Fibroblast of skin of scalp (primary cell): Measurements from ENCODE around the gene ARHGAP29.
"Not testable (repeated sequence)": the region's sequence is repeated elsewhere in the genome, so short reads cannot be mapped to it uniquely, and the experiment has no call there.

Experiments
- DNase-seq: peaks from one replicate; pipeline ENCODE4 v3.0.0-alpha.2; 2013

Gene ARHGAP29

DNA sequence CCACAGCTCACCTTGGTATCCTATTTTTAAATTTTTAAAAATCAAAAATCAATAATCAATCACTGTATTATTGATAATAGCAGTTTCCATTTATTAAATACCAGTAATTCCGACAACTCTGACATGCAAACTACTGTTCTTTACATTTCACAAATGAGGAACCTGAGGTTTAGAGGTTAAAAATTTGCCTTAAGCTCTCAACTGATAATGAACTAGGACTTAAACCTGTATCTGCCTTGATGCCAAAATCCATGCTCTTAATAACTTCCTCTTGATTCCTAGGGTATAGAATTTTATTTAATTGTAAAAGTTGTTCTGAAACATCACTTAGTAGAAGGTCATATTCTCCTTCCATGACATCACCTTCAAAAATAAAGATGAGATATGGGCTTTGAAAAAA lies 5.6 kb downstream of the ARHGAP29 start:
- DNase-seq, result no peak

DNA sequence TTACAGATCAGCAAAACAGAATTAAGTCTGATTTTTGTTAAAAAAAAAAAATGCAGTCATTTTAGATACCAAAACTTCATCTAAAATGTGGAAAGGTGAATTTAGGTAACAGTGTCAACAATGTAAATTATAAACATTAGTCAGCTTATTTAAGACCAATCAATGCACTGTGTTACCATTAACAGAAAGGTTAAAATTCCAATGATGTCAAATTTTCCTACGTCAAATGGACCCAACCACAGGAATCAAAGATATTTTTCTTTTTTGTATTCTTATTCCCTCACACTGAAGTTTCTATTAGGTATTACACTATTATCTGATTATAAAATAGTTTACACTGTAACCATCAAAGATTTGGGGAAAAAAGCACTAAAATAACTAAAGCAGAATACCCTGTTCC lies 6.5 kb downstream of the ARHGAP29 start:
- no peak for DNase-seq

DNA sequence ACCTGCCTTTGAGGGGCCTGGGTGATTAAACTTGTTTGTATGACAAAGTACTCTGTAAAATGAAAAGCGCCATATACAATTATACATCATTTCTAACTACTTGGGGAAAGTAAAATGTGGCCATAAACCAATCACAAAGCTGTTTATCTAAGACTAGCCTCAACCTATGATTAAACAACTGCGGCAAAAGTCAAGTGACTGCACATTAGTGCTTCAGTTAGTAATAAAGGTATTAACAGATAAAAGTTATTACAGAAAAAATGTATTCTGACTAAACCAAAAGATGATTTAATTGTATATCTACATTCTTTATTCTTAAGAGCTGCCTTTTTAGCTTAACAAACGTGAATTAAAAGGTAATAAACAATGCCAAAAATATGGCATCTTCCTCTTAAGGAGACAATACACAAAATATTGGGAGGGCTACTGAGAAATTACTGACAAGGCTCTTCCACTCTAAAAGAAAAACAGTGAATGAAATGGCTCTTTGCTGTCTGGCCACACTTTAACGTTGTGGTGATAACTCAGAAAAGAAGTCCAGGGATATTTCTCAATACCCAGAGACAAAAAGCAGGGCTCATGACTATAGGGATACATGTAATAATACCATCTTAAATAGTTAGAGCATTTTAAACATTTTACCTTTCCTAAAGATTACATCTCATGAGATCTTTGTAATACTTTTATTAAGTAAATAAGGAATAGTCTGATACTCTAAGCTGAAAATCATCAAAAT lies 8.6 kb downstream of the ARHGAP29 start:
- DNase-seq, result no peak

DNA sequence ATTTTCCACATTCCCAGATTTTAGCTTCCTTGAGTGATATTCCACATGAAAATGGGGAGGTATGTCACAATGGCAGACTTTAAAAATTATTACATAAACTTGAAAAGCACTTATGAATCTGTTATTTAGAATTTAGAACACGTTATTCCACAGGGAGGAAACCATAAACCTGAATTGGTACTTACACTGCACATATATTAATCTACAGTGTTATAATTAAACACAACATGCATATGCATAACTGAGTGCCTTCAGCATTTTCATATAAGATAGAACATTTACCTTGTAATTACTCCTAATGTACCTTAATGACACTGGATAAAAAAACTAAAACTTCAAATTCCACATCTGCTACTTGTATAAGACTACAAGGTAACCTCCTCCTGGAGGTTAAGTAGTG lies 9.8 kb downstream of the ARHGAP29 start:
- no peak for DNase-seq

DNA sequence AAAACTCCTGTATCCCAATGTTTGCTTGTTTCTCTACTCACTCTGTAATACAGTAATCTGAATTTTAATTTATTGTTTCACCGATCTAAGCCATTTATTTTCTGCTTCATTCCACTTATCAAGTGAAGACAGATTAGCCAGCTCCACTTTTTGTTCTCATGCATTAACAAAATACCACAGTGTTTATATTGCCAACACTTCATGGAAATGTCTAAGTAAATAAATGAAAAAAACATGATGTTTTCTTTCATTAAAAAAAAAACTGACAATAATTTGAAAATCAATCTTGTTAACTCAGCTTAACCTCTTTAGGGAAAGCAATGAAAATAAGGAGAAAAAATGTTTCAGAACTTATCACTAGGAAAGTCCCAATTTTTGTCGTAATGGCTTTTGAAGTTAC lies 11.5 kb downstream of the ARHGAP29 start:
- no peak for DNase-seq

DNA sequence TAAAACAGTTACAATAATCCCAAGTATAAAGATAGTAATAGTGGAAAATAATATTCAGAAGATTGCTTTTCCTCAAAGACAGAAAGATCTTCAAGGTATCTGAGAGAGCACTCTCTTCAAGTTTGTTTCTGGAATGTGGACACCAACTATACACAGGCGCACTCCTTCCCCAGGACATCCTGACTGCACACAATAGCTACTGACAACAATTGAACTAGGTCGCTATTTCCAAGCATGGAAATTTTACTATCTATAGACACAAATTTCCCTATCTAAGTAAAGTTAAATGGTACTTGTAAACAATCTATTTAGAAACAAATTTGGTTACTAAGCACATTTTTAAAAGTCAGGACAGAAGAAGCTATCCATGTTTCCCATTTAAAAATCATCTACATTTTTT lies 19.1 kb downstream of the ARHGAP29 start:
- no peak for DNase-seq

DNA sequence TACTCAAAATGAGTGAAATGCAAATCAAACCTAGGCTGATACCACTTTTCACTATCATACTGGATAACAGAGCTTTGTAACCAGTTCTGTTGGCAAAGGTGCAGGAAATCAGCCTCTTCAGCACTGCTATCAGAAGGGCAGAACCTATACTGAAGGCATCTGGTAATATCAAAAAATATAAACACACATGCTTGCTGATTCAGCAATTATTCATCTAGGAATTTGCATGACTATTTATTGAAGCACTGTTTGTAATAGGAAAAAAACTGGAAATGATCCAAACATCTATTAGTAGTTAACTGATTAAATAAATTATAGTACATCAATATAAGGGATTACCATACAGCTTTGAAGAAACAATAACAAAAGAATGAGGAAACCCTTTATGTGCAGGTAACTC lies 21.4 kb downstream of the ARHGAP29 start:
- DNase-seq, result no peak

DNA sequence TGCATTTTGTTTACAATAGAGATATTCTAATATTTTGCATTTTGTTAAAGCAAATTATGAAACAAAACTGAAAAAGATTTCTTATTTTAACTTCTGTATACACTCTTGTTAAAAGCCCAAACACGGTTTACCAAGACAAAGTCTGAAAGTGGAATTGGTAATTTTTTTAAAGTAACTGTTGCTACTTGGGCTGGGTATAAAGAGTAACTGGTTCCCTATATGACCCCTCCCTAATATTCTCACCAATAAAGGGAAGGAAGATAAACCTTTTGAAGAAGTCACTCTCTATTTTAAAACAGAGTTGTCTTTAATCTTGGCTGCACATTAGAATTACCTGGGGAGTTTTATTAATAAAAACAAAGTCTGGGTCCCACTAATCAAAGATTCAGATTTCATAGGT lies 27.4 kb downstream of the ARHGAP29 start:
- no peak for DNase-seq

DNA sequence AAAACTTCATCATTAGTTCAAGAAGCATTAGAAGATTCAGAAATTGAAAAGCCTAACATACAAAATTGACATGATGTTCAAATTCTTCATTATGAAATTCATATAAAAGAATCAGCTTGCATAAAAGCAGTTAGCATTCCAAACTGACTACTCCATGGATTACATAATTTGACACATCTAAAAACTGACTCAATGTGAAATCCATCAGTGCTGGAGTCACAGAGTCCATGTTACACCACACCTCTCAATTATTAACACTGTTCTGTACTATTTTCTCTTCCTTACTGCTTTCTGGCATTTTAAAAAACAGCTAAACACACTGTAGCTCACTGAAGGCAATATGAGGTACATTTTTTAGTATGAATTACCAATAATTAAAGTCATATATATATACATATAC lies 28.0 kb downstream of the ARHGAP29 start:
- DNase-seq, result peak; percentile 64

DNA sequence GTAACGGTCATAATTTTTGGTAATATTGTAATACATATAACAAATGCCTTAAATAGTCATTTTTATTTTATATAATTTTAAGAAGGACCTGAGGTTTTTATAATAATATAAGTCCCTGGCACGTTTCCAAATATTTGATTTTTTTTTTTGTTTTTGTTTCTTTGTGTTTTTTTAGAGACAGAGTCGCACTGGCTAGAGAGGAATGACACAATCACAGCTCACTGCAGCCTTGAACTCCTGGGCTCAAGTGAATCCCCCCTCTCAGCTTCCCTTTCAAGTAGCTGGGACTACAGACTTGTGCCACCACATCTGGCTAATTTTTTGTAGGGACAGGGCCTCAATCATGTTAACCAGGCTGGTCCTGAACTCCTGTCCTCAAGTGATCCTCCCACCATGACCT lies 29.7 kb downstream of the ARHGAP29 start:
- DNase-seq, result no peak

DNA sequence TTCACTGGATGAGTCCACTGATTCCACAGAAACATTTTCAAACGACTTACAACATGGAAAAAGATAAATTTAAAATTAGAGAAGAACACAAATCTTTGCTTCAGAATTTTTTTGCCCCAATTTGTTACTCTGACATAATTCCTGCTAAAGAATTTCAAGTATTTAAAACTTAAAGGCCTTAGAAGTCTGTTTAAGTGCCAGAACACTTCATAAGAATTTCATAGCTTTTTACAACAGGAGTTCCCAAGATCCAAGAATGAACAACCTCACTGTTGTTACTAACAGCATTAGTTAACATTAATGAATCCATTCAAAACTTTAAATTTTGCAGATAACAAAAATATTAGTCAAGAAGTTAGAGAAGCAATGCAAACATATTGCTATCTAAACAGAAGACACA lies 31.7 kb downstream of the ARHGAP29 start:
- no peak for DNase-seq

DNA sequence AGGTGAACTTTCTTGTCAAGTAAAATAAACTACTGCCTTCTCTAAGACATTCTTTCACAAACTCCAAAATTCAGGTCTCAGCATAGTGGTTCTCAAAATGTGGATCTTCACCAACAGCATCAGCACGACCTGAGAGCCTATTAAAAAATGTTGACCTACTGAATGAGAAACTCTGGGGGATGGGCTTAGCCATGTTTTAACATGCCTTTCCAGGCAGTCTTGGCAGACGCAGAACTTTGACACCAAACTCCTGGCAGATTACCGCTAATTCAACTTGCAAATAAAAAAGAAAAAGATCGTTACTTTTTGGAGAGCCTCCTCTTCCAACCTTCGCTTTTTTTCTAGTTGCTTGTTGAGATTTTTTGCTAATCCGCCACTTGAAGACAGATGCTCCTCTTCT lies 35.1 kb downstream of the ARHGAP29 start:
- DNase-seq, result no peak

DNA sequence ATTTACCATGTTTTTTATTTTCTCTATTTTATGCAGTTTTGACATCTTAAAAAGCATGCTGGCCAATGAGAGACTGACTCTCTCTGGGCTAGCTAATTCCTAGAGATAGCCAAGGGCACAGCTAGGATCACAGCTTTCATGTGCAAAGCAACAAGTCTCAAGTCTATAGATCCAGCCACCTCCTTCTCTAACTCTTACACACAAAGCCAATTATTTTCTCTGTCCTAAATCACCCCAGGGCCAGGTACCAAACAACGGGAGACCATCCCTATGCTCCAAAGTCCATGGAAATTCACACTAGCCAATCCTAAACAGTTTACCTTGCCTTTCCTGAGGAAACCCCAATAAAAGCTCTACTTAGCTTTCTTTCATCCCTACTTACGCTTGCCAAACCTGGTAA lies 38.0 kb downstream of the ARHGAP29 start:
- DNase-seq, result no peak

DNA sequence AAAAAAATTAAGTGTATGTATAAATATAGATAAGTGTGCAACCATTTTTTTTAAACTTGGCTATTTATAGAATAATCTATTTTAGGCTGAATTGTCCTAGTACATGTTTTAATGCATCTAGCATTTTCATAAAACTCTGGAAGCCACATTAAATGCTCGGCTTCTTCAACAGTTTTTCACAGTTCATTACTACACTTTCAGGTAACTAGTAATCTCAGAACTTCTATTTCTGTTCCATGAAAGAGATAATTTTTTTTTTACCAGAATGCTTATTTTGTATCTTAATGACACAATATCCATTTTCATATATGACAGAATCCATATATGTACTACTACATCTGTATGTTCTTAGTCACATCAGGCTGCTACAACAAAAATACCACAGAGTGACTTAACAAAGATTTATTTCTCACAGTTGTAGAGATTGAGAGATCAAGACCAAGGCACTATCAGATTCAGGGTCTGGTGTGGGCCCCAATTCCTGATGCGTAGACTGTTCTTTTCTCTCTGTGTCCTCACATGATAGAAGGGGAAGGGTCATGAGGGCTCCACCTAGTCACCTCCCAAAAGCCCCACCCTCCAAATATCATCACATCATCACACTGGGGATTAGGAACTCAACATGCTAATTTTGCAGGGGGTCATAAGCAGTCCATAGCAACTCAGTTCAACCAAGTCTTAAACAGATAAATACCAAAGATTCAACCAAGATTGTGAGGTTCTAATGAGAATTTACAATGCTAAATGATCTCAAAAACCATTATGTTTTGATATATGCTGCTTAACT lies 43.1 kb downstream of the ARHGAP29 start:
- DNase-seq, result no peak

DNA sequence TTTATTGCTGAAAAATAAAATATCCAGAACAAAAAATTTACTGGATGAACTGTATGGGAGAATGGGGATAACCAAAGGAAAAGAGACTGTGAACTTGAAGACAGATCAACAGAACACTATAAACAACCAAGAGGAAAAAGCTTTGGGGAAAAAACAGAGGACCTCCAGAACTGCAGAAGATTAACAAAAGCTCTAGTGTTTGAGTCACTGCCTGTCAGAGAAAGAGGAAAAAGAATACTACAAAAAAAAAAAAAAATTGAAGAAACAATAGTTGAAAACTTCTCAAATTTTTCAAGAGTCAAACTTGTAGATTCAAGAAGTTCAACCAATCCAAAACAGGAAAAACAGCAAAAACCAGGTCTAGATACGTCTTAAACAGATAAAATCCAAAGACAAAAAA lies 44.3 kb downstream of the ARHGAP29 start:
- DNase-seq, result no peak

DNA sequence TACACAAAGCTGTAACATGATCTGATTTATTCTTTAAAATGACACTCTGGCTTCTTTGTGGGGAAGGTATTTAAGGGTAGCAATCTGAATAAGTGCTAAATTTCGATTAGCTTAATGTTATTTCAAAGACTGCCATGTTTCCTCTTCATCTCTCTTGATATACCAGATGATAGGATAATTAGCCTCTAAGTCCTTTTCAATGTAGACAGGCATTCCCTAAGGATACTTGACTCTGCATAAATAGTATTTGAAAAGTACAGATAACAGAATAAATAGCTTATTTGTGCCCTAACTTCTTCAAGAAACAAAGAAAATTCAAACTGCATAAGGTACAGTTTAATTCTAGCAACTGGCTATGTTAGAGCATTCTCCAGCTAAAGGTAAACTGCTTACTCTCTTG lies 46.2 kb downstream of the ARHGAP29 start:
- no peak for DNase-seq

DNA sequence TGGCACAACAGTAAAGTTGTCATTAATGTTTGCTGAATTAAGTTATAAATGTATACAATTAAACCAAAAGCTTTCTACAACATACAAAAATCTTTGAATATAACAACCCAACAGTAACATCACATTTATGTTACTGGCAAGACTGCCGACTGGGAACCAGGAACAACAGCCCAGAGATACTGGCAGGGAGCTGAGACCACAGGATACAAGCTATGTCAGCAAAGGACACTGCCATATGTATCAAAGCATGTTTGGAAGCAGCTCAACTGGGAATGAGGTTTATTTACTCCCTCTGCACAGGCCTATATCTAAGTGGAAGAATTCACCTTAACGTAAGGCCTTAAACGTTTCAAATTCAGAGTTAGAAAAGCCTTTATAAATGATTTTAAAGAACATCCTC lies 50.4 kb downstream of the ARHGAP29 start:
- DNase-seq, result no peak

DNA sequence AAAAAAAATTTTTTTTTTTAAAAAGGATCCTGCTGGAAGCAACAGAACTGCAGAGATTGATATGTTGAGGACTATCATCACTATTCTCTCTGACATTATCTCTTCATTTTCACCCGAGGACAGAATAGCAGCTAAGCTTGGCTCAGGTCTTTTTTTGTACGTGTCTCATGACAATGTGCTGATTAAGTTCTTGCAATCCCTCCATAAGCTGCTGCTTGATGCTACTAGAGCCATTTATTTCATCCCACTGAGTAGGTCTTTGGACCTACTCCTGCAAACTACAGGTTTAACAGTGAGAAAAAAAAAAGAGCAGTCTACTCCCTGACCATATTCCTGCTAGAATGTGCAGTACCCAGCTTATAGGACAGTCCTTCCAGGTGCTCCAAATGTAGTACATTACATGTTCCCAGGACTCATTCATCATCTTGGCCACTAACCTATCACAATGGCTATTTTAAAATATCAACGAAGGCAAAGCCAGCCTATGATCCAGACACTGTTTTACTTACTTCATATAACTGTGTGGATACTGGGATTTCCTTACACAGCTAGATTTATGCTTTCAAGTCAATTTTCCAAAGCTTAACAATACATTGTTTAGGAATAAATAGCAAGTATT lies 54.1 kb downstream of the ARHGAP29 start:
- DNase-seq, result no peak

DNA sequence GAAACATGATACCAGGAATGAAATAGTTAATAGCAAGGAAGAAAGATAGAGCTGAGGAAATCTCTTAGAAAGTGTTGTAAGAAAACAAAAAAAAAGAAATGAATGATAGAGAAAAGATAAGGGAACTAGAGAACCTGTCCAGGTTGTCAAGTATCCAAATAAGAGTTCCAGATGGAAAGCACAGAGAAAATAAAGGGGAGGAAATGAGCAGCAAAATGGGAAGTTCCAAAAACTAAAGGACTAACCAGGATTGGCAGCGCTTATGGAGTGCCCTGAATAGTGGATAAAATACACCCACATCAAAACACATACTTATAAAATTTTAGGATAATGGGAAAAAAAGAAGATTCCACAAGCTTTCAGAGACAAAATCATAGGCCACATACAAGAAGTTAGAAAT lies 55.2 kb downstream of the ARHGAP29 start:
- no peak for DNase-seq

DNA sequence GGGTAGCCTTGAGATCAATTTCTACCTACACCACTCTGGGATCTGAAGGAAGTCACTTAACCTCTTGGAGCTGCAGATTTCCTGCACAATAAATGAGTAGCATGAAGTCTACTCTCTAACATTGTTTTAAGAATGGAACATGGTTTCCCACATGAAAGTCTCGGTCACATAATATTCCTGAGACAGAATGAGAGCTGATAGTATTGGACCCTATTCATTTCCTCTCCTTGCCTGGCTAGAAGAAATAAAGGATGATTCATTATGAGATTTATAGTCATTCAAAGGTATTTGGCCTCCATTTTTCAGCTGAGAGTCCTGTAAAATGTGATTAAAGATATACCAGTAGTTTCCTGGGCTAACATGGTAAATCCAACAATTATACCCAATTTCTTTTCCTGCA lies 56.7 kb downstream of the ARHGAP29 start:
- no peak for DNase-seq

DNA sequence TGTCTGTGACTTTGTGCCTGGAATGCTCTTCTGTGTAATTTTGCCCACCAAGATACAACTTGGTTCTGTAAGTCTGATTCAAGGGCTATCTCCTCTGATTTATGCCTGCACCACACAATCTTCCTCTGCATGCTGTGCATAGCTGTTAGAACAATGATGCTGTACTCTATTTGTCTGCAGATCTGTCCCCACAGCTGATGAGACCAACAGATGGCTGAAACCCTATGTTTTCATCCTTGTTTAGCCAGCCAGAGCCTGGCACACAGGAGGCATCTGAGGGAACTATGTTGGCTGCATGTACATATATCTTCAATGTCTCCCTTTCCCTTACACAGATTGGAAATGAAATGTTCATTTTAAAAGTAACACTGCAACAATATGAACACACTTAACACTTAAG lies 58.5 kb downstream of the ARHGAP29 start:
- no peak for DNase-seq

DNA sequence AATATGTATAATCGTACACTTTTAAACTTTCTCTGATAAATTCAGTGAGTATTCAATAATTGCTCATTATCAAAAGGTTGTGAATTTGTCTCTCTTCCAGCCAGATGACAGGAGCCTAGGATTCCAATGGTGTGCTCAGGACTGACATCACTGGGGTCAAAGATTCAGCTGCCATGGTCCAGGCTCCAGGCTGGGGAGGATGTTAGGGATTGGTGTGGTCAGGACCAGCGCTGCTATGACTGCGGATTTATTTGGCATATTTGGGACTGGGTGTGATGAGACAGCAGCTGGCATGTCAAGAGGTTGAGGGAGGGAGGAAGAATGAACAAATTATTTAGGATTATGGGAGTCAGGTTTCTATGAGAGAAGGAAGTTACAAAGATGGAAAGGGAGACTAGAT lies 68.3 kb downstream of the ARHGAP29 start:
- DNase-seq, result no peak

DNA sequence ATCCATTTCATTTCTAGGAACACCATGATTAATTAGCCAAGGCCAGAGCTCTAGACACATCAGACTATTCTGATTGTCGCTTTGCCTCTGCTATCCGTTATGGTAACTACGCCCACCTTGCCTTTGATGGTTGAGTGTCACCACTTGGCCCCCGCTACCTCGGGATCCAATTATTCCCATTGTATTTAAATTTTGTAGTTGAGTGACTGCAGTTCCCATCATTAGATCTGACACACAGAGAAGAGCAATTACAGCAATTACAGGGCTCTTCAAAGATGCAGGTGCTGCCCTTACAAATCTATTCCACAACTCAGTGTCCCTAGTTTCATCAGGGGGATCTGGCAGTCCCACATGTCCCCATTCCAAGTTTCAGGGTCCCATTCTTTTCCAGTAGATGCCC lies 71.5 kb downstream of the ARHGAP29 start:
- DNase-seq, result no peak

DNA sequence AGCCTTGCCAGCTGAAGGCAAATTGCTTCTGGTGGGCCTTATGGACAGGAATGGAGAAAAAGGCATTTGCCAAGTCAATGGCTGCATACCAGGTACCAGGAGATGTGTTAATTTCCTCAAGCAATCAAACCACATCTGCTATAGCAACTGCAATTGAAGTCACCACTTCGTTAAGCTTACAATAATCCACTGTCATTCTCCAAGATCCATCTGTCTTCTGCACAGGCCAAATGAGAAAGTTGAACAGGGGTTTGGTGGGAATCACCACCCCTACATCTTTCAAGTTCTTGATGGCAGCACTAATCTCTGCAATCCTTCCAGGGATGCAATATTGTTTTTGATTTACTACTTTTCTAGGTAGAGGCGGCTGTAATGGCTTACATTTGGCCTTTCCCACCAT lies 72.5 kb downstream of the ARHGAP29 start:
- not testable (repeated sequence) for DNase-seq
